Neural crest cell (in vitro differentiated cells): ENCODE data around the gene SDCCAG8. TPM values are rescaled to one million over a fixed set of nuclear protein-coding genes. Genes with fewer than 3 reads are reported as not detected.

Experiments used
- DNase-seq: peaks from one replicate; pipeline ENCODE4 v3.0.0; 2021; ENCODE audit warnings: low read depth, mixed read lengths, low spot score
- H3K27ac Mint-ChIP-seq: one replicate; pipeline ENCODE4 v1.8.0; 2021; ENCODE audit warnings: mild to moderate bottlenecking, mixed read lengths; ENCODE audit not compliant: unreplicated experiment
- H3K27me3 Mint-ChIP-seq: 2 replicates; pipeline ENCODE4 v1.8.0; 2021; ENCODE audit warnings: low read depth, mild to moderate bottlenecking, mixed read lengths
- H3K36me3 Mint-ChIP-seq: 2 replicates; pipeline ENCODE4 v1.8.0; 2021; ENCODE audit warnings: low read depth, mild to moderate bottlenecking, mixed read lengths
- H3K4me1 Mint-ChIP-seq: 2 replicates; pipeline ENCODE4 v1.8.0; 2021; ENCODE audit warnings: mixed read lengths
- H3K4me3 Mint-ChIP-seq: one replicate; pipeline ENCODE4 v1.8.0; 2021; ENCODE audit warnings: mild to moderate bottlenecking, mixed read lengths
- H3K9me3 Mint-ChIP-seq: 2 replicates; pipeline ENCODE4 v1.8.0; 2021; ENCODE audit warnings: mixed read lengths
- total RNA-seq: library from RNA; stranded (reverse); gene quantifications from 2 replicates; pipeline ENCODE4 v1.2.1, GENCODE V29; 2021
- TF ChIP-seq, protein P1 (sequence below): fragments of 200-600 bp; sonication (generic); conservative IDR thresholded peaks from 2 replicates; pipeline ENCODE4 v1.5.0; 2021; ENCODE audit warnings: antibody characterized with exemption, mild to moderate bottlenecking

The SDCCAG8 gene
- total RNA-seq, 1 donor from 2014 or later: 19.9 TPM

DNA sequence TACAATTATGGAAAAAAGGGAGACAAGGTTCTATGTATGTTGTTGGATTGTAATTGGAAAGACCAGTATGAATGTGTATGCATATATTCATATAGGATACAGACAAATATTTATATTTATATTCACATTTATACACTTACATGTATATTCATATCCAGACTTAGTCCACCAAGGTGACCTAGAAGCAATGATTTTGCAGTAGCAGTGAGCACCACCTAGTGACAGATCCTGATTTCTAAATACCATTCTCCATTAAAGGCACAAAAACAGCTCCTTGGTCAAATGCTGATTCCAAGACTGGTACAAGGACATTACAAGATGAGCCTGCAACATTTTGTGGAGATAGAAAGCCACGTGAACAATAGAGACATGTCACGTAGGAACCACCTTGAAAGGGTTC, 153.4 kb downstream of the SDCCAG8 start:
- no peaks in the 10 kb centered on the region for H3K9me3 Mint-ChIP-seq
- TF ChIP-seq, protein P1, sequence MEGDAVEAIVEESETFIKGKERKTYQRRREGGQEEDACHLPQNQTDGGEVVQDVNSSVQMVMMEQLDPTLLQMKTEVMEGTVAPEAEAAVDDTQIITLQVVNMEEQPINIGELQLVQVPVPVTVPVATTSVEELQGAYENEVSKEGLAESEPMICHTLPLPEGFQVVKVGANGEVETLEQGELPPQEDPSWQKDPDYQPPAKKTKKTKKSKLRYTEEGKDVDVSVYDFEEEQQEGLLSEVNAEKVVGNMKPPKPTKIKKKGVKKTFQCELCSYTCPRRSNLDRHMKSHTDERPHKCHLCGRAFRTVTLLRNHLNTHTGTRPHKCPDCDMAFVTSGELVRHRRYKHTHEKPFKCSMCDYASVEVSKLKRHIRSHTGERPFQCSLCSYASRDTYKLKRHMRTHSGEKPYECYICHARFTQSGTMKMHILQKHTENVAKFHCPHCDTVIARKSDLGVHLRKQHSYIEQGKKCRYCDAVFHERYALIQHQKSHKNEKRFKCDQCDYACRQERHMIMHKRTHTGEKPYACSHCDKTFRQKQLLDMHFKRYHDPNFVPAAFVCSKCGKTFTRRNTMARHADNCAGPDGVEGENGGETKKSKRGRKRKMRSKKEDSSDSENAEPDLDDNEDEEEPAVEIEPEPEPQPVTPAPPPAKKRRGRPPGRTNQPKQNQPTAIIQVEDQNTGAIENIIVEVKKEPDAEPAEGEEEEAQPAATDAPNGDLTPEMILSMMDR: peak; percentile 33
- no peak for DNase-seq
- H3K36me3 Mint-ChIP-seq: peaks cover 7% of the 10 kb centered on the region
- no peak overlapping the region for H3K4me3 Mint-ChIP-seq
- H3K27ac Mint-ChIP-seq: no peak overlapping the region
- H3K27me3 Mint-ChIP-seq: no peaks in the 10 kb centered on the region
- H3K4me1 Mint-ChIP-seq: peaks cover 4% of the 10 kb centered on the region

DNA sequence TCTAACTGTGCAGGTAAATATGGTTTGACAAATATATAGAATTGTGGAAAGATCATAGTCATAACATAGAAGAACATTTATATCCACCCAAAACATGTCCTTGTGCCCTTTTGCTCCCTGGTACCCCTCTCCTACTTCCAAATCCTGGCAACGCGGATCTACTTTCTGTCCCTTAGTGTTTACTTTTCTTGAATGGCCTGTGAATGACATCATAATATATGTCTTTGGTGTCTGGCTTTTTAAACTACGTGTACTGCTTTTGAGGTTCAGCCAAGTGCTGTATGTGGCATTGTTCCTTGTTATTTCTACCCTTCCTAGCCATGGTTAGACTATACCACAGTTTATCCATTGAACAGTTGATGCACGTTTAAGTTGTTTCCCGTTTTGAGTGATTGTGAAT, 155.6 kb downstream of the SDCCAG8 start:
- H3K9me3 Mint-ChIP-seq: no peaks in the 10 kb centered on the region
- no peak overlapping the region for H3K27ac Mint-ChIP-seq
- peaks cover 9% of the 10 kb centered on the region for H3K4me1 Mint-ChIP-seq
- TF ChIP-seq, protein P1: no peak
- DNase-seq: no peak
- peaks cover 5% of the 10 kb centered on the region for H3K36me3 Mint-ChIP-seq
- H3K4me3 Mint-ChIP-seq: no peak overlapping the region
- H3K27me3 Mint-ChIP-seq: no peaks in the 10 kb centered on the region

DNA sequence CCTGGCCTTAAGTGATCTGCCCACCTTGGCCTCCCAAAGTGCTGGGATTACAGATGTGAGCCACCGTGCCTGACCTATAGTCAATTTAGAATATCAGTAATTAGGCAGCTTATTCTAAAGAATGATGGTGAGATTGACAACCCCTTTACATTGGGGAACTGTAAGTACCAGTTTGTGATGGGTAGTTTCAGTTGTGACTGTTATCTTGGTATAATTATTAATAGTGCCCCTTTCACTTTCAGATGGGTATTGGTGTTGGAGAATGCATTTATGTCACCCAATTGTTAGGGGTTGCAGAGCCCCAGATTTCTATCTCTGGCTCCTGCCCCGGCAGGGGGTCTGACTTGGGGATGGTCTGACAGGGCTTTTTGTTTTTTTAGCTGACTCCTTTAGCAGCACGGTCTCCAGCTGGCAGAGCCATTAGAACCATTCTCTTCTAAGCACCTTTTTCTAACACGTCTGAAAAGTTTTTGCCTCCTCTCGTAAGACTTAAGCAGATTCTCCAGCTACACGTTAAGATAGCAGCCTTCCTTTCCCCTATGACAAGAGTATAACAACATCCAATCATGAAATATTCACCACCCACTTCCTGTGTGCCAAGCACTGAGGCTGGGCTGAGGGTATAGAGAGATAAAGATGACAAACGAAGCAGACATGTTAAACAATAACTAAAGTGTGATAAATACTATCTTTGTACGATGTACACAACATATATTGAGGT, 157.8 kb downstream of the SDCCAG8 start:
- peaks cover 4% of the 10 kb centered on the region for H3K36me3 Mint-ChIP-seq
- H3K27ac Mint-ChIP-seq: no peak overlapping the region
- TF ChIP-seq, protein P1: no peak
- H3K9me3 Mint-ChIP-seq: no peaks in the 10 kb centered on the region
- no peaks in the 10 kb centered on the region for H3K27me3 Mint-ChIP-seq
- H3K4me1 Mint-ChIP-seq: peaks cover 9% of the 10 kb centered on the region
- no peak for DNase-seq
- no peak overlapping the region for H3K4me3 Mint-ChIP-seq

DNA sequence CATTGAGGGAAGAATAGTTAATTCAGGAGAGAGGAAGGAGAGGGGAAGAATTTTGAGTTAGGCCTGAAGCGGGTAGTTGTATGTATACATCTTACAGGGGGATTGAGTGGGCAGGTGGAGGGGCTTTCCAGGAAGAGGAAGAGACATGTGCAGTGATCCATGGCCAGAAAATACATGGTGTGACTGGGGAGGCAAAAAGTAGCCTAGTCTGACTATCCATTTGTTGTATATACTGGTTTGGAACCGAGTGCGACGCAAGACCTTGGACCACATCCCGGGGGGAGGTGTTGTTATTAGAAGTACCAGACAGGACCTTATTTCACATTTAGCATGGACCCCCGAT, 158.3 kb downstream of the SDCCAG8 start:
- Mint-ChIP-seq H3K36me3 (peaks cover 7% of the 10 kb centered on the region), H3K4me1 (peaks cover 9% of the 10 kb centered on the region), H3K27ac (no peak overlapping the region), H3K9me3 (no peaks in the 10 kb centered on the region), H3K4me3 (no peak overlapping the region), H3K27me3 (no peaks in the 10 kb centered on the region)
- TF ChIP-seq, protein P1: no peak
- no peak for DNase-seq

DNA sequence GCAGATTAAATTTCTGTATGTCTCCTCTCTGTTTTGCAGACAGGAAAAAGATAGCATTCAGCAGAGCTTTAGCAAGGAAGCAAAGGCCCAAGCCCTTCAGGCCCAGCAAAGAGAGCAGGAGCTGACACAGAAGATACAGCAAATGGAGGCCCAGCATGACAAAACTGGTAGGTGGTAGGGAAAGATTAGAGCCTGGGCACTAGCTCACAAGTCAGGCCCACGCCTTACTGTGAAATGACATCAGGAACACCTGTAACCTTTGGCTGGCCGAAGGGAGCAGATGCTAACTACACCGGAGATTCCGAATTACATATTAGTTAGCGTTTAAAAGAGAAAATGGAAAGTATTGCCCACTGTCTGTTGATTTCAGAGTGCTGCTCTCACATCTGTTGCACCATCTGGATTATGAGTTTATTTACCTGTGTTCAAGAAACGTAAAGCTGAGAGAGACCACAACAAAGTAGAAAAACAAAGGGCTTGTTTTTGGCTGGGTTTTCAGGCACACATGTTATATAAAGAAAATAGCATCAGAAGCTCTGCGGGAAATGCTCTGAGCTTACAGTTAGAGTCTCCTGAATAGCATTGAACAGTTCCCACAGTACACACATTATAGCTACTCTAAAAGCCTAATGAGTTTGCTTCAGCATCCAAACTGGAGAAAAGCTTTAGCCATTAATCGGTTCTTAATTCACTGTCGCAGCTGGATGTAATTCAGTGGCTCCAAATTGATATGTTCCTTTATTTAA, 160.0 kb downstream of the SDCCAG8 start:
- H3K4me1 Mint-ChIP-seq: peaks cover 9% of the 10 kb centered on the region
- H3K36me3 Mint-ChIP-seq: peaks cover 9% of the 10 kb centered on the region
- no peak overlapping the region for H3K27ac Mint-ChIP-seq
- TF ChIP-seq, protein P1: no peak
- H3K27me3 Mint-ChIP-seq: no peaks in the 10 kb centered on the region
- H3K9me3 Mint-ChIP-seq: no peaks in the 10 kb centered on the region
- DNase-seq: no peak
- no peak overlapping the region for H3K4me3 Mint-ChIP-seq
